AG04449 (cell line): ENCODE measurements around the gene SIPA1L3.

ENCODE experiments used
- CTCF ChIA-PET: fragments of 350-600 bp; formaldehyde crosslinking; extraction: SDS; loops from one replicate; lab custom pipeline; 2021; ENCODE audit warnings: antibody characterized with exemption; lab: Yijun Ruan, JAX
- POLR2A ChIA-PET: fragments of 400-600, 350-600 bp; formaldehyde crosslinking; extraction: SDS; loops from one replicate; lab custom pipeline; 2020; ENCODE audit warnings: antibody characterized with exemption, inconsistent platforms; lab: Yijun Ruan, JAX
- DNase-seq: peaks from one replicate; pipeline ENCODE4 v3.0.0-alpha.2; 2010; ENCODE audit warnings: low read depth, low spot score
- H3K4me3 ChIP-seq: 2 replicates; pipeline ENCODE4 v1.5.1; 2011; ENCODE audit warnings: low read depth, mild to moderate bottlenecking, control low read depth, low read length
- TF ChIP-seq, protein P1 (sequence below): IDR thresholded peaks from one replicate; pipeline ENCODE4 v1.5.1; 2011; ENCODE audit warnings: mild to moderate bottlenecking, moderate library complexity, low read length, control low read depth, inconsistent platforms; ENCODE audit not compliant: insufficient read depth; ENCODE audit errors: missing control alignments

SIPA1L3 gene

DNA sequence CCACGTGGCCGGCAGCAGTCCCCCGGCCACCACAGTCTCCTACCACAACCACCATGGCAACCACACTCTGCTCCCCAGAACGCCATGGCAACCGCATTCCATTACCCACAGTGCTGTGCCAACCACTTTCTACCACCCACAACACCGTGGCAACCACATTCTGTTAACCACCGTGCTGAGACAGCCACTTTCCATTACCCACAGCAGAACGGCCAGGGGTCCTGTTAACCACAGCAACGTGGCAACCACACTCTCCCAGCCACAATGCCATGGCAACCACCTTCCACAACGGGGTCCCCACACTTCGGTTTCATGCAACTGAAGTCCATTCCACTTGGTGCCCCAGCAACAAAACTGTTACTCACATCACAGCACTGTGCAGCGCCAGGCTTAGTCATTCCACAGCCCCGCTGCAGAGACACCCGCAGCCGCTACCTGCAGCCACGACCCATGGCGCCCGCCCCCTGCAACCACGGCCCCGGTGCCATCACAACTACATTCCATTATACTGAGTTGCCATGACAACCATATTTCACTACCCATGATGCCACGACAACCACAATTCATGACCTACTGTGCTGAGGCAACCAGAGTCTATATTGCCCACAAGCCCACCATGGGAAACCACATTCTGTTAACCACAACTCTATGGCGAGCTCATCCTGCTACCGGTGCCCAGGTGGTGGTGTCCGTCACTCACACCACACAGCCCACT is 307.1 kb downstream of the SIPA1L3 start:
- CTCF ChIA-PET: interaction anchor here (1.3 to 1.6 kb wide), 3 partner anchors 13 to 311 kb away, joined by 4 to 7 read pairs (median 5); no protein-coding TSS in a partner anchor
- POLR2A ChIA-PET: no interaction called here
- TF ChIP-seq, protein P1, sequence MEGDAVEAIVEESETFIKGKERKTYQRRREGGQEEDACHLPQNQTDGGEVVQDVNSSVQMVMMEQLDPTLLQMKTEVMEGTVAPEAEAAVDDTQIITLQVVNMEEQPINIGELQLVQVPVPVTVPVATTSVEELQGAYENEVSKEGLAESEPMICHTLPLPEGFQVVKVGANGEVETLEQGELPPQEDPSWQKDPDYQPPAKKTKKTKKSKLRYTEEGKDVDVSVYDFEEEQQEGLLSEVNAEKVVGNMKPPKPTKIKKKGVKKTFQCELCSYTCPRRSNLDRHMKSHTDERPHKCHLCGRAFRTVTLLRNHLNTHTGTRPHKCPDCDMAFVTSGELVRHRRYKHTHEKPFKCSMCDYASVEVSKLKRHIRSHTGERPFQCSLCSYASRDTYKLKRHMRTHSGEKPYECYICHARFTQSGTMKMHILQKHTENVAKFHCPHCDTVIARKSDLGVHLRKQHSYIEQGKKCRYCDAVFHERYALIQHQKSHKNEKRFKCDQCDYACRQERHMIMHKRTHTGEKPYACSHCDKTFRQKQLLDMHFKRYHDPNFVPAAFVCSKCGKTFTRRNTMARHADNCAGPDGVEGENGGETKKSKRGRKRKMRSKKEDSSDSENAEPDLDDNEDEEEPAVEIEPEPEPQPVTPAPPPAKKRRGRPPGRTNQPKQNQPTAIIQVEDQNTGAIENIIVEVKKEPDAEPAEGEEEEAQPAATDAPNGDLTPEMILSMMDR: no peak
- no peak for DNase-seq
- H3K4me3 ChIP-seq: no peak overlapping the region

DNA sequence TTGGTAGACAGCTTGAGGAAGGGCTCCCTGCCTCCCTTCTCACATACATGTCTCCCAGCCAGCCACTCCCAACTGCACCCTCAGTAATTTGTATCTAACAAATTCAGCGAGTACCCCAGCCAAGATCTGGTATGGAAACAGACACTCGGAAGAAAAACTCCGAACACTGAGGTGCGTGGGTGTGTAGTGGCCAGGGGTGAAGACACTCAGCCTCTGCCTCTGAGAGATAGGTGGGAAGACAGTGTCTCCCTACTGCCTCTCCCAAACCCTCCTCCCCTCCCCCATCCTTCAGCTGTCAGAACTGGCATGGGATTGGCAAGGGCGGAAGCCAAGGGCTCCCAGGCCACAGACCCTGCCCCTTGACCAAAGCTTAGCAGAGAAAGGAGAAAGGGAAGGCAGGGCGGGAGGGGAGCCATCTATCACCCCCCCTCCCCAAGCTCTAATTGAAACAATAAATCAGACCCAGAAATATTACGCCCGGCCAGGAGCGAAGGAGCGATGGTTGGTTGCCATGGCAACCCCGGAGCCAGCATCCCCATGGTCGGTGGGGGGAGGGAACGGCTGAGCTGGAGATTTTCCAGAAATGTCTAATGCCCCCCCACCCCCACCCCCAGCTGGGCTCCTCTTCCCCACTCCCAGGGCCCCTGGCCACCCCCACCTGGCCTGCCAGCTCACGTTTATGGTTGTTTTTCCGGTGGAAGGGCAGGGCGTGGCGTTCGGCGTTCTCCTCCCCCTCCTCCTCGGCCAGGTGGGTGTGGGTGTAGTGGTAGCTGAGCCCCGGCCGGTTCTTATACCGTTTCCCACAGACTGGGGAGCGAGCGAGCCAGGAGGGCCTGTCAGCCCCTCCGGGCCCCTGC is 310.0 kb downstream of the SIPA1L3 start:
- TF ChIP-seq, protein P1: no peak
- H3K4me3 ChIP-seq: no peak overlapping the region
- DNase-seq: no peak
- CTCF ChIA-PET: interaction anchor here (0.9 to 2.7 kb wide), 5 partner anchors 10 to 314 kb away, joined by 3 to 11 read pairs (median 4); no protein-coding TSS in a partner anchor
- POLR2A ChIA-PET: no interaction called here

DNA sequence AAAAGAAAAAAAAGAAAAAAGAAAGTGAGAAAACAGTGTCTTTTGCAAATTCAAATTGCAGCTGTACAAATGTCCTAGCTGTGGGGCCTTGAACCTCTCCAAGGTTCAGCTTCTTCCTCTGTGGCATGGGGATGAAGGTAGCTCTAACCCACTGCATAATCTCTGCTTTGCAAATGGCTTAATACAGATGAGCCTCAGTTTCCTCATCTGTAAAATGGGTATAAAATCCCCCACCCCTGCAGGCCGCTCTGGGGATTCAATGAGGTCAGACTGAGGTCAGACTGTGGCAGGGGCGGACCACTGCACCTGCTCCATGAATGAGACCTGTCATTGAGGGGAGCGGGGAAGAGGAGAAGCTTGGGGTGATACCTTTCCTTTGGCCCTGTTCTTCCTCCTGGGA is 311.2 kb downstream of the SIPA1L3 start:
- DNase-seq: no peak
- POLR2A ChIA-PET: no interaction called here
- CTCF ChIA-PET: interaction anchor here (1.3 kb wide), 1 partner anchor 12 kb away, joined by 3 read pairs; no protein-coding TSS in a partner anchor
- TF ChIP-seq, protein P1: no peak
- no peak overlapping the region for H3K4me3 ChIP-seq

DNA sequence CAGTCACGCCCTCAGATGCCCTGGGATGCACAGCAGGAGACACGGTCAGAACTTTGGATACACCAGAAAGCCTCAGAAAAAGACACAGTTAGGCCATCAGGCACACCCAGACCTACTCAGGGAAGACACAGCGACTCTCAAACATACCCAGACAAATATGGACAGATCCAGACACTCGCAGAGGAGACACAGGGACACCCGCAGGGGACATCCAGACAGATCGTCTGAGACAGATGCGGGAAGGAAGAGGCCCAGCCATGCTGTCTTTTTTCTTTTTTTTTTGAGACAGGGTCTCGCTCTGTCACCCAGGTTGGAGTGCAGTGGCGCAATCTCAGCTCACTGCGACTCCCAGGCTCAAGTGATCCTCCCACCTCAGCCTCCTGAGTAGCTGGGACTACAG is 312.2 kb downstream of the SIPA1L3 start:
- DNase-seq: no peak
- TF ChIP-seq, protein P1: no peak
- no peak overlapping the region for H3K4me3 ChIP-seq
- CTCF ChIA-PET: no interaction called here
- POLR2A ChIA-PET: no interaction called here

DNA sequence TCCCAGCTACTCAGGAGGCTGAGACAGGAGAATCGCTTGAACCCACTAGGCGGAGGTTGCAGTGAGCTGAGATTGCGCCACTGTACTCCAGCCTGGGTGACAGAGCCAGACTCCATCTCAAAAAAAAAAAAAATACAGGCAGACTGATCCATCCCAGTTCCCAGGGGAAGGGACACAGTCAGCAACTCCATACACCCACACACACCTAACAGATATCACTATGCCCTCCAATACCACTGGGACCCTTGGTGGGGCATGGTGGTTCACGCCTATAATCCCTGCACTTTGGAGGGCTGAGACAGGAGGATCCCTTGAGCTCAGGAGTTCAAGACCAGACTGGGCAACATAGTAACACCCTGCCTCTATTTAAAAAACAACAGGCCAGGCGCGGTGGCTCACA is 314.4 kb downstream of the SIPA1L3 start:
- ChIA-PET POLR2A (no interaction called here), CTCF (no interaction called here)
- TF ChIP-seq, protein P1: no peak
- no peak overlapping the region for H3K4me3 ChIP-seq
- DNase-seq: no peak
